Endothelial cell of umbilical vein (primary cell): ENCODE data around the gene FOXM1.
A peak's percentile ranks its signal among the peaks of the same experiment; 100 is the strongest.

ENCODE experiments used
- CTCF ChIP-seq, 2 donors: IDR thresholded peaks; 1 replicate in 1 of 2; 2 replicates in 1 of 2; pipeline ENCODE4 v1.5.1; 2011; ENCODE audit warnings: low read length in 2 of 2, mild to moderate bottlenecking in 2 of 2, moderate library complexity in 2 of 2, control low read depth in 1 of 2, inconsistent platforms in 1 of 2, low read depth in 1 of 2; ENCODE audit not compliant: insufficient read depth in 1 of 2; ENCODE audit errors: extremely low read depth in 1 of 2
- FOS ChIP-seq: IDR thresholded peaks from 2 replicates; pipeline ENCODE4 v1.6.1; 2011; ENCODE audit warnings: mild to moderate bottlenecking, low read length, moderate library complexity, borderline replicate concordance; ENCODE audit not compliant: insufficient read depth
- JUN ChIP-seq: IDR thresholded peaks from 2 replicates; pipeline ENCODE4 v1.6.1; 2011; ENCODE audit warnings: borderline replicate concordance, low read depth; ENCODE audit not compliant: insufficient read length, insufficient read depth
- MYC ChIP-seq: IDR thresholded peaks from one replicate; pipeline ENCODE4 v1.6.1; 2011; ENCODE audit warnings: mild to moderate bottlenecking, low read depth, low read length

GRCh38 chr12:2877047-2877952 lies at the start of gene FOXM1, which contains the start of gene RHNO1:
- TF ChIP-seq CTCF (IDR thresholded peaks at IDR 0.05; ENCODE audit: extremely low read depth in 1 of 2, insufficient read depth in 1 of 2, low read depth in 1 of 2, low read length in 2 of 2) (peak in 1 of 2 donors; percentile 24), FOS (no peak), JUN (no peak), MYC (no peak)
